ENCODE results near the gene SERPINB10.

SERPINB10 gene, protein sequence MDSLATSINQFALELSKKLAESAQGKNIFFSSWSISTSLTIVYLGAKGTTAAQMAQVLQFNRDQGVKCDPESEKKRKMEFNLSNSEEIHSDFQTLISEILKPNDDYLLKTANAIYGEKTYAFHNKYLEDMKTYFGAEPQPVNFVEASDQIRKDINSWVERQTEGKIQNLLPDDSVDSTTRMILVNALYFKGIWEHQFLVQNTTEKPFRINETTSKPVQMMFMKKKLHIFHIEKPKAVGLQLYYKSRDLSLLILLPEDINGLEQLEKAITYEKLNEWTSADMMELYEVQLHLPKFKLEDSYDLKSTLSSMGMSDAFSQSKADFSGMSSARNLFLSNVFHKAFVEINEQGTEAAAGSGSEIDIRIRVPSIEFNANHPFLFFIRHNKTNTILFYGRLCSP

DNA sequence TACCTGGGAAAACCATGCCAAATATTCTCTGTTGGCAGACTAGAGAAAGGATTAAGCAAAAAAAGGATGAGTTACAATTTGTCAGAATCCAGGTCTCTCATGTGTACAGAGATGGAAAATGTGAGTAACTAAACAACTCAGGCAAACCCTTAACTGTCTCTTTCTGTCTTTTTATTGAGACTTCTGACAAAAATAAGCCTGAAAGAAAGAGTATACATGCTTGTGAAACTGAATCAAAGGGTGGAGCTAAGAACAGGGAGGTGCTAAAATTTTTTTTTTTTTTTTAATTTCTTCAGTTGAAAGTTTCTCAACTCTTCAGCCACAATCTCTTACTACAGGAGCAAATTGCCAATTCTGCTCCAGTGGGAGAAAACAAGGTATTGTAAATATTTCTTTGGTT is at the start of gene SERPINB10:
TSS of gene SERPINB10 (plus strand) at position 295 of the 400 bp plus-strand sequence. CDS start 7,553 bp downstream, outside the sequence.
- no peak within 1 kb of the TSS for H3K4me3 ChIP-seq (ENCODE audit: low read length)
- no peak for DNase-seq (ENCODE audit: low read depth)
- TF ChIP-seq, protein P1, sequence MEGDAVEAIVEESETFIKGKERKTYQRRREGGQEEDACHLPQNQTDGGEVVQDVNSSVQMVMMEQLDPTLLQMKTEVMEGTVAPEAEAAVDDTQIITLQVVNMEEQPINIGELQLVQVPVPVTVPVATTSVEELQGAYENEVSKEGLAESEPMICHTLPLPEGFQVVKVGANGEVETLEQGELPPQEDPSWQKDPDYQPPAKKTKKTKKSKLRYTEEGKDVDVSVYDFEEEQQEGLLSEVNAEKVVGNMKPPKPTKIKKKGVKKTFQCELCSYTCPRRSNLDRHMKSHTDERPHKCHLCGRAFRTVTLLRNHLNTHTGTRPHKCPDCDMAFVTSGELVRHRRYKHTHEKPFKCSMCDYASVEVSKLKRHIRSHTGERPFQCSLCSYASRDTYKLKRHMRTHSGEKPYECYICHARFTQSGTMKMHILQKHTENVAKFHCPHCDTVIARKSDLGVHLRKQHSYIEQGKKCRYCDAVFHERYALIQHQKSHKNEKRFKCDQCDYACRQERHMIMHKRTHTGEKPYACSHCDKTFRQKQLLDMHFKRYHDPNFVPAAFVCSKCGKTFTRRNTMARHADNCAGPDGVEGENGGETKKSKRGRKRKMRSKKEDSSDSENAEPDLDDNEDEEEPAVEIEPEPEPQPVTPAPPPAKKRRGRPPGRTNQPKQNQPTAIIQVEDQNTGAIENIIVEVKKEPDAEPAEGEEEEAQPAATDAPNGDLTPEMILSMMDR (conservative IDR thresholded peaks at IDR 0.05; ENCODE audit: low read length) = no peak

DNA sequence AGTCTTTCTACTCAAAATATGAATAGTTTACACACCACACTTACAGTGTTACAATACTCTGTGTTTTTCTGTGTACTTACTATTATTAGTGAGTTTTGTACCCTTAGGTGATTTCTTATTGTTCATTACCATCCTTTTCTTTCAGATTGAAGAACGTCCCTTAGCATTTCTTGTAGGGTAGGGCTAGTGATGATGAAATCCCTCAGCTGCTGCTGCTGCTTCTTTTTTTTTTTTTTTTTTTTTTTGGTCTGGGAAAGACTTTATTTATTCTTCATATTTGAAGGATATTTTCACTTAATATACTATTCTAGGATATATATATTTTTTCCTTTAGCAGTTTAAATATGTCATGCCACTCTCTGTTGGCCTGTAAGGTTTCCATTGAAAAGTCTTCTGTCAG is 49.3 kb upstream of the SERPINB10 start:
- H3K4me3 ChIP-seq (ENCODE audit: low read length) = no peak overlapping the region
- TF ChIP-seq, protein P1 (conservative IDR thresholded peaks at IDR 0.05; ENCODE audit: low read length) = no peak
- DNase-seq (ENCODE audit: low read depth) = no peak

DNA sequence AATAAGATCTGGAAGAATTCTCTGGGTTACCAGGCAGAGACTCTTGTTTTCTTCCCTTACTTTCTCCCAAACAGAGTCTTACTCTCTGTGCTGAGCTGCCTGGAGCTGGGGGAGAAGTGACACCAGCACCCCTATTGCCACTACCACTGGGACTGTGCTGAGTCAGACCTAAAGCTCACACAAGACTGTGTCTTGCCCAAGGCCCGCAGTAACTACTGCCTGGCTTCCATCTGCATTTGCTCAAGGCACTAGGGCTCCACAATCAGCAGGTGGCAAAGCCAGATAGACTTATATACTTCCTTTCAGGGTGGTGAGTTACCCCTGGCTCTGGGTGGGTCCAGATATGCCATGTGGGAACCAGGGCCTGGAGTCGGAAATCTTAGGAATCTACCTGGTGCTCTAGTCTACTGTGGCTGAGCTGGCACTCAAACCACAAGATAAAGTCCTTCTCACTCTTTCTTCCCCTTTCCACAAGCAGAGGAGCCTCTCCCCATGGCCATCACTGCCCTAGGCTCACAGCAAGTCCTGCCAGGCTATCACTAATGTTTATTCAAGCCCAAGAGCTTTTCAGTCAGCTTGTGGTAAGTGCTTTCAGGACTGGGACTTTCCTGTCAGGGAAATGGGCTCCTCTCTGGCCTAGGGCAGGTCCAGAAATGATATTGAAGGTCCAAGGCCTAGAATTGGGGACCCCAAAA is 47.8 kb upstream of the SERPINB10 start:
- TF ChIP-seq, protein P1 (conservative IDR thresholded peaks at IDR 0.05; ENCODE audit: low read length) = no peak
- no peak for DNase-seq (ENCODE audit: low read depth)
- no peak overlapping the region for H3K4me3 ChIP-seq (ENCODE audit: low read length)

DNA sequence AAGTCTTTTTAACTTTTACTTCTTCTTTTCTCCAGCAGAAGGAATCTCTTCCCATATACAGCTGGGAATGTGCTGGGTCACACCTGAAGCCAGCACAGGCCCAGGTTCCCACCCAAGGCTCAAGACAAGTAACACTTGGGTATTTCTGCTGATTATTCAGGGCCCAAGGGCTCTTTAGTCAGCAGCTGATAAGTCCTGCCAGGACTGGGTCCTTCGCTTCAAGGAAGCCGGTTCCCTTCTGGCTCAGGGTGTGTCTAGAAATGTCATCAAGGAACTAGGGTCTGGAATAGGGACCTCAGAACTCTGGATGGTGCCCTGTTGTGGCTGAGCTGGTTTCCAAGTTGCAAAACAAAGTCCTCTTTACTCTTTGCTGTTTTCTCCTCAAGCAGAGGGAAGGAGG is 47.2 kb upstream of the SERPINB10 start:
- H3K4me3 ChIP-seq (ENCODE audit: low read length) = no peak overlapping the region
- TF ChIP-seq, protein P1 (conservative IDR thresholded peaks at IDR 0.05; ENCODE audit: low read length) = no peak
- no peak for DNase-seq (ENCODE audit: low read depth)

DNA sequence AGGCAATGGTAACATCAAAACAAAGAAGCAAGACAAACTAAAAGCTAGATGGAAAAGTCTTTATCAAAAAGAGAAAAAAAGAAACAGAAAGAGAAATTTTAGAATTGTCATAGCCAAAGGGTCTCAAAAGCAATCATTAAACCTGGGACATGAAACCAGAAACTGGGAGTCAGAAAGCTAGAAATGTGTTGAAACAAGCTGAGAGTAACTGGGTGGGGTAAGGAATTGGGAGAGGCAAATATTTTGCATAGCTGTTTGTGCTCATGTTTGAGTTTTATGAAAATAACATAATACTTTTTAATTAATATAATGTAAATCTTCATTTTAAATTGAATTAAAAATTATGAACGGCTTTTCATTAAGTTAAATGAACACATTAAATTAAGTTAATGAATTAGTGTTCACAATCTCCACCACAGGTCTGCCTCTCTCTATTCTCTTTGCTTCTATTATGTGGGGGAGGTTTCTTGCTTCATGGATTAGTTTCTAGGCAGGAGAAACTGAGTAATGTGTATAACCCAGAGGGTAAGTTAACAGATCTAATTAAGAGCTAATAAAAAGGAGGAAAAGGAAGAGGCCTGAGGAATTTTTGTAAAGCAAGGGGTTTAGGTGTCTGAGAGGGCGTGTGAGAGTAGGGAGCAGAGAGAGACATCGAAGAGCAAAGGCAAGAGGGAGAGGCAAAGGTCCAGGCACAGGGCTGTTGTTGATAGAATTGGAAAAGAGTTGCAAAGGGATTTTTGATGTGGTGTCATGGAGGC is 40.2 kb upstream of the SERPINB10 start:
- TF ChIP-seq, protein P1 (conservative IDR thresholded peaks at IDR 0.05; ENCODE audit: low read length) = no peak
- peak; percentile 36 for DNase-seq (ENCODE audit: low read depth)
- H3K4me3 ChIP-seq (ENCODE audit: low read length) = no peak overlapping the region

DNA sequence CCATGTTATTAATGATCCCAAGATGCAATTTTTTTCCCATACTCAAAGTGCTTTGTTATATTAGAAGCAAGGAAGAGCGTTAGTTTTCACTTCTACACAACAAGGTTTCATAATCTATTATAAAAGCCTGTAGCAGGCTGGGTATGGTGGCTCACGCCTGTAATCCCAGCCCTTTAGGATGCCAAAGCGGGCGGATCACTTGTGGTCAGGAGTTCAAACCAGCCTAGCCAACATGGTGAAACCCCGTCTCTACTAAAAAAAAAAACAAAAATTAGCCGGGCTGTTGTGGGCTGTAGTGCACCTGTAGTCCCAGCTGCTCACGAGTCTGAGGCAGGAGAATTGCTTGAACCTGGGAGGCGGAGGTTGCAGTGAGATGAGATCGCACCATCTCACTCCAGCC is 39.2 kb upstream of the SERPINB10 start:
- DNase-seq (ENCODE audit: low read depth) = no peak
- no peak overlapping the region for H3K4me3 ChIP-seq (ENCODE audit: low read length)
- TF ChIP-seq, protein P1 (conservative IDR thresholded peaks at IDR 0.05; ENCODE audit: low read length) = no peak

All from AG10803 (cell line).